Stomach smooth muscle (tissue), 2 donors: Measurements from ENCODE around the gene ADAMTS8.

Experiments used
- H3K27ac ChIP-seq: one replicate; pipeline ENCODE4 v1.7.0; 2013; ENCODE audit warnings: mild to moderate bottlenecking, low read length, inconsistent platforms
- H3K27me3 ChIP-seq, 2 donors: one replicate each; pipeline ENCODE4 v1.7.0; 2013; ENCODE audit warnings: low read length in 2 of 2; ENCODE audit not compliant: insufficient read depth in 2 of 2, control insufficient read depth in 1 of 2
- H3K36me3 ChIP-seq, 2 donors: one replicate each; pipeline ENCODE4 v1.7.0; 2013; ENCODE audit warnings: low read length in 2 of 2; ENCODE audit not compliant: control insufficient read depth in 2 of 2, insufficient read depth in 2 of 2
- H3K4me1 ChIP-seq: one replicate; pipeline ENCODE4 v1.7.0; 2013; ENCODE audit warnings: low read length; ENCODE audit not compliant: control insufficient read depth, insufficient read depth
- H3K4me3 ChIP-seq, 2 donors: one replicate each; pipeline ENCODE4 v1.7.0; 2013; ENCODE audit warnings: low read length in 2 of 2
- H3K9ac ChIP-seq, 2 donors: one replicate each; pipeline ENCODE4 v1.7.0; 2013; ENCODE audit warnings: low read length in 2 of 2, mild to moderate bottlenecking in 1 of 2
- H3K9me3 ChIP-seq, 2 donors: one replicate each; pipeline ENCODE4 v1.7.0; 2013; ENCODE audit warnings: low read length in 2 of 2; ENCODE audit not compliant: control insufficient read depth in 2 of 2
- donor health status: healthy.
- donor health status: Pancreatic carcinoma.

Gene ADAMTS8

GRCh38 chr11:130369141-130369691 lies 59.2 kb downstream of the ADAMTS8 start:
- Histone ChIP-seq H3K36me3 (no peaks in the 10 kb centered on the region), H3K9me3 (no peaks in the 10 kb centered on the region), H3K4me1 (no peaks in the 10 kb centered on the region), H3K27ac (no peak overlapping the region), H3K27me3 (no peaks in the 10 kb centered on the region), H3K4me3 (no peak overlapping the region), H3K9ac (no peak overlapping the region)

- Histone ChIP-seq H3K27ac (no peak overlapping the region), H3K27me3 (no peaks in the 10 kb centered on the region), H3K4me1 (no peaks in the 10 kb centered on the region), H3K4me3 (no peak overlapping the region), H3K9ac (no peak overlapping the region), H3K9me3 (peaks cover 2 to 4% of the 10 kb centered on the region in 2 donors), H3K36me3 (no peaks in the 10 kb centered on the region)
These were observed 69.0 kb downstream of the ADAMTS8 start for GRCh38 chr11:130359419-130359818.

GRCh38 chr11:130358398-130358797 lies 70.0 kb downstream of the ADAMTS8 start:
- H3K36me3 ChIP-seq = no peaks in the 10 kb centered on the region
- H3K9me3 ChIP-seq = peaks cover 2 to 4% of the 10 kb centered on the region in 2 donors
- no peaks in the 10 kb centered on the region for H3K27me3 ChIP-seq
- H3K9ac ChIP-seq = no peak overlapping the region
- no peak overlapping the region for H3K27ac ChIP-seq
- H3K4me3 ChIP-seq = no peak overlapping the region
- H3K4me1 ChIP-seq = no peaks in the 10 kb centered on the region
